ENCODE data around the gene ADAM19.

- TF ChIP-seq POLR2A (IDR thresholded peaks at IDR 0.05; ENCODE audit: low read depth, low read length) (no peak), TAF1 (IDR thresholded peaks at IDR 0.05; ENCODE audit: low read depth, low read length) (no peak), POLR2AphosphoS5 (IDR thresholded peaks at IDR 0.05; ENCODE audit: low read depth, low read length) (no peak)
Observed at GRCh38 chr5:157450024-157450423, 125.6 kb downstream of the ADAM19 start.

Measured in GM12891 (cell line).